Gastrocnemius medialis (tissue), 4 donors: Measurements from ENCODE around the gene LZTS3.

Experiments
- CTCF ChIP-seq, 5 experiments: fragments of 450-650 bp in 3 of 5; fragments of 200-600 bp in 2 of 5; sonication (generic) in 2 of 5; IDR thresholded peaks in 4 of 5; conservative IDR thresholded peaks in 1 of 5; 1 replicate in 4 of 5; 2 replicates in 1 of 5; pipeline ENCODE4 v1.5.1; 2016 to 2019; ENCODE audit warnings: antibody characterized with exemption in 5 of 5, mild to moderate bottlenecking in 3 of 5, moderate library complexity in 3 of 5
- POLR2A ChIP-seq, 2 donors: fragments of 450-650 bp; IDR thresholded peaks; one replicate each; pipeline ENCODE4 v1.6.1; 2017; ENCODE audit warnings: antibody characterized with exemption in 2 of 2, mild to moderate bottlenecking in 2 of 2, moderate library complexity in 2 of 2

- TF ChIP-seq CTCF (IDR thresholded peaks at IDR 0.05 in 4 of 5, conservative IDR thresholded peaks at IDR 0.05 in 1 of 5) (no peak), POLR2A (IDR thresholded peaks at IDR 0.05) (peak; percentile 69 to 75)
Measured at GRCh38 chr20:3172933-3173609, at the start of gene LZTS3.
